SK-N-SH treated with all-trans-retinoic acid at 6 μM for 48 hours (cell line): ENCODE results near the gene HOXC9.

ENCODE experiments used
- ATAC-seq: fragments of 200-7000 bp; cut with Tn5 transposase; 3 replicates; pipeline ENCODE4 v1.9.1; 2020; ENCODE audit warnings: mild to moderate bottlenecking, moderate library complexity
- ARNTL ChIP-seq: fragments of 450-650 bp; formaldehyde crosslinking; IDR thresholded peaks from 2 replicates; pipeline ENCODE4 v1.5.0; 2020; ENCODE audit warnings: low read depth, mild to moderate bottlenecking, moderate library complexity, borderline replicate concordance
- BACH2 ChIP-seq: fragments of 250-450 bp; sonication (Bioruptor Pico); IDR thresholded peaks from 2 replicates; pipeline ENCODE4 v1.9.0; 2021; ENCODE audit warnings: mild to moderate bottlenecking, borderline replicate concordance
- CREB5 ChIP-seq: fragments of 250-450 bp; sonication (Bioruptor Pico); IDR thresholded peaks from 2 replicates; pipeline ENCODE4 v1.5.1; 2020; ENCODE audit warnings: low read depth, mild to moderate bottlenecking, moderate library complexity
- CSDC2 ChIP-seq: fragments of 250-450 bp; sonication (Bioruptor Pico); IDR thresholded peaks from 2 replicates; pipeline ENCODE4 v1.5.0; 2020; ENCODE audit warnings: mild to moderate bottlenecking, moderate library complexity
- CSRNP3 ChIP-seq: fragments of 250-450 bp; sonication (Bioruptor Pico); IDR thresholded peaks from 2 replicates; pipeline ENCODE4 v1.5.1; 2021; ENCODE audit warnings: mild to moderate bottlenecking, moderate library complexity
- ESRRG ChIP-seq: fragments of 250-450 bp; sonication (Bioruptor Pico); IDR thresholded peaks from 2 replicates; pipeline ENCODE4 v1.6.1; 2021; ENCODE audit warnings: mild to moderate bottlenecking
- GLIS3 ChIP-seq: fragments of 250-450 bp; sonication (Bioruptor Pico); IDR thresholded peaks from 2 replicates; pipeline ENCODE4 v1.5.0; 2020; ENCODE audit warnings: mild to moderate bottlenecking, moderate library complexity
- ISL1 ChIP-seq: fragments of 250-450 bp; sonication (Bioruptor Pico); IDR thresholded peaks from 2 replicates; pipeline ENCODE4 v2.1.2; 2022; ENCODE audit warnings: mild to moderate bottlenecking, moderate library complexity
- OSR1 ChIP-seq: fragments of 250-450 bp; sonication (Bioruptor Pico); IDR thresholded peaks from 2 replicates; pipeline ENCODE4 v1.8.0; 2022; ENCODE audit warnings: moderate library complexity, mild to moderate bottlenecking, inconsistent platforms
- PATZ1 ChIP-seq: fragments of 250-450 bp; sonication (Bioruptor Pico); IDR thresholded peaks from 2 replicates; pipeline ENCODE4 v1.8.0; 2020; ENCODE audit warnings: mild to moderate bottlenecking, moderate library complexity, borderline replicate concordance
- POU6F1 ChIP-seq: fragments of 250-450 bp; sonication (Bioruptor Pico); IDR thresholded peaks from 2 replicates; pipeline ENCODE4 v1.8.0; 2021; ENCODE audit warnings: low read depth, mild to moderate bottlenecking, moderate library complexity, borderline replicate concordance
- RARB ChIP-seq: fragments of 250-450 bp; sonication (Bioruptor Pico); IDR thresholded peaks from 2 replicates; pipeline ENCODE4 v1.8.0; 2021; ENCODE audit warnings: mild to moderate bottlenecking, moderate library complexity
- TCF4 ChIP-seq: fragments of 250-450 bp; sonication (Bioruptor Pico); IDR thresholded peaks from 2 replicates; pipeline ENCODE4 v1.8.0; 2021; ENCODE audit warnings: mild to moderate bottlenecking, moderate library complexity, borderline replicate concordance
- TOX ChIP-seq: fragments of 250-450 bp; sonication (Bioruptor Pico); IDR thresholded peaks from 2 replicates; pipeline ENCODE4 v1.8.0; 2021; ENCODE audit warnings: mild to moderate bottlenecking, moderate library complexity, borderline replicate concordance
- TSHZ2 ChIP-seq: fragments of 250-450 bp; sonication (Bioruptor Pico); IDR thresholded peaks from 2 replicates; pipeline ENCODE4 v1.5.0; 2020; ENCODE audit warnings: mild to moderate bottlenecking, moderate library complexity
- ZC3H10 ChIP-seq: fragments of 250-450 bp; sonication (Bioruptor Pico); IDR thresholded peaks from 2 replicates; pipeline ENCODE4 v1.5.1; 2021; ENCODE audit warnings: mild to moderate bottlenecking, moderate library complexity
- ZFP3 ChIP-seq: fragments of 250-450 bp; sonication (Bioruptor Pico); IDR thresholded peaks from 2 replicates; pipeline ENCODE4 v1.5.0; 2020; ENCODE audit warnings: mild to moderate bottlenecking, moderate library complexity
- ZFP30 ChIP-seq: fragments of 450-650 bp; formaldehyde crosslinking; IDR thresholded peaks from 2 replicates; pipeline ENCODE4 v1.5.0; 2022; ENCODE audit warnings: mild to moderate bottlenecking, moderate library complexity
- ZNF565 ChIP-seq: fragments of 450-650 bp; formaldehyde crosslinking; conservative IDR thresholded peaks from 2 replicates; pipeline ENCODE4 v1.5.0; 2020; ENCODE audit warnings: low read depth, mild to moderate bottlenecking, moderate library complexity
- ZNF70 ChIP-seq: fragments of 450-650 bp; formaldehyde crosslinking; IDR thresholded peaks from 2 replicates; pipeline ENCODE4 v1.5.0; 2020; ENCODE audit warnings: mild to moderate bottlenecking, moderate library complexity

HOXC9 gene

GRCh38 chr12:54006559-54007220, 6.7 kb downstream of the HOXC9 start:
- ATAC-seq: no peak
- TF ChIP-seq RARB (CRISPR knock-in tag) (no peak), ISL1 (CRISPR knock-in tag) (no peak), POU6F1 (CRISPR knock-in tag) (no peak), BACH2 (CRISPR knock-in tag) (no peak), ZNF70 (CRISPR knock-in tag) (no peak), TCF4 (CRISPR knock-in tag) (no peak), PATZ1 (CRISPR knock-in tag) (no peak), ZNF565 (CRISPR knock-in tag) (no peak), GLIS3 (no peak), OSR1 (CRISPR knock-in tag) (no peak), CSDC2 (CRISPR knock-in tag) (no peak), ARNTL (CRISPR knock-in tag) (no peak), ZFP30 (no peak), CREB5 (no peak), ZFP3 (CRISPR knock-in tag) (no peak), TSHZ2 (CRISPR knock-in tag) (no peak), ZC3H10 (CRISPR knock-in tag) (no peak)

GRCh38 chr12:54007538-54008259, 7.7 kb downstream of the HOXC9 start:
- no peak for ATAC-seq

More at GRCh38 chr12:54007538-54008259, 7.7 kb downstream of the HOXC9 start:
- no peak for TF ChIP-seq CREB5
- no peak for TF ChIP-seq TCF4 (CRISPR knock-in tag)
- TF ChIP-seq POU6F1 (CRISPR knock-in tag): no peak
- TF ChIP-seq CSDC2 (CRISPR knock-in tag): no peak
- TF ChIP-seq ESRRG (CRISPR knock-in tag): no peak
- no peak for TF ChIP-seq CSRNP3 (CRISPR knock-in tag)
- no peak for TF ChIP-seq BACH2 (CRISPR knock-in tag)
- TF ChIP-seq TSHZ2 (CRISPR knock-in tag): no peak
- no peak for TF ChIP-seq TOX (CRISPR knock-in tag)
